C4-2B (cell line): ENCODE measurements around the gene EIF4G1.

Experiments used
- H3K27ac ChIP-seq: fragments of 450-650 bp; 2 replicates; pipeline ENCODE4 v1.5.1; 2017
- CTCF ChIP-seq: fragments of 450-650 bp; conservative IDR thresholded peaks from 2 replicates; pipeline ENCODE4 v1.5.1; 2017; ENCODE audit warnings: mild to moderate bottlenecking
- ZFX ChIP-seq: fragments of 450-650 bp; IDR thresholded peaks from 2 replicates; pipeline ENCODE4 v1.6.1; 2017

Gene EIF4G1

DNA sequence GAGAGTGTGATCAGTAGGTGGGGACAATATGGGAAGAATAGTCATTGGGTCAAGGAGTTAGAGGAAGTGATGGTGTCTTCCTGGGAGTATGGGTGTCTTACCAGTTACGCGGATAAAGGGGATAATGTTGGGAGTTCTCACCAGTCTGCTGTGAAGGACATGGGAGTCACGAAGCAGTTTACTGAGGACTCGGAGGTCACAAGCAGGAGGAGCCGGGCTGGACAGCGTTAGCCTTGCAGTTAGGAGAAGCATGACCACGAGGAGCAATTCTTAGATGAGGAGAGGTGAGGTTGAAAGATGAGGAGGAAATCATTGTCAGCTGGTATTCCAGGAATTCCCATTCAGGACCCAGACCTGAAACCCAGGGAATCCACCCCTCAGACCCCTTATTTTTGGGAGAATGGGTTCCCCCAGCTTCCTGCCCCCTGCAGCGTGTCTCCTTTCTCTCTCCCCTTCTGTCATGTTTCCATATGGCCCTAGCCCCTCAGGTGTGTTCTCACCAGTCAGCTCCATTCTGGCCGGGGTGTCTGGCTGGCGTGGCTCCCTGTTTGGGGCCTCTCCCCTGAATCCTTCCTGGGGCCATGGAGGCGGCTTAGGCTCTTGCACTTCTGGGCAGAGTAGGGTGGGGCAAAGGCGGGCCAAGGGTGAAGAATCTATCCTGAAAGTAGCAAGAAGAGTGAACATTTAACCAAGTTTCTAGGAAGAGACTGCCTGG lies 61.5 kb downstream of the EIF4G1 start:
- TF ChIP-seq CTCF (no peak), ZFX (no peak)
- no peak overlapping the region for H3K27ac ChIP-seq

- TF ChIP-seq CTCF (no peak), ZFX (no peak)
Observed at GRCh38 chr3:184377374-184377773, 63.0 kb downstream of the EIF4G1 start.

GRCh38 chr3:184377882-184378445 lies 63.6 kb downstream of the EIF4G1 start, which contains the start of gene THPO:
TSS of gene THPO (minus strand) at chr3:184378207. CDS start at chr3:184376259, 1,948 bp downstream.
- no peak within 1 kb of the TSS for H3K27ac ChIP-seq
- no peak for TF ChIP-seq CTCF
- TF ChIP-seq ZFX, result no peak

More at GRCh38 chr3:184377374-184377773, 63.0 kb downstream of the EIF4G1 start:
- no peak overlapping the region for H3K27ac ChIP-seq

- H3K27ac ChIP-seq, result no peak overlapping the region
- no peak for TF ChIP-seq ZFX
- TF ChIP-seq CTCF, result no peak
Observed at GRCh38 chr3:184378651-184379357, 64.4 kb downstream of the EIF4G1 start.

GRCh38 chr3:184379358-184380184 lies 65.2 kb downstream of the EIF4G1 start, which contains the start of gene CHRD:
TSS of gene CHRD (plus strand) at chr3:184380054. CDS start at chr3:184380319, 265 bp downstream.
- H3K27ac ChIP-seq, result no peak within 1 kb of the TSS
- no peak for TF ChIP-seq CTCF
- TF ChIP-seq ZFX, result no peak

DNA sequence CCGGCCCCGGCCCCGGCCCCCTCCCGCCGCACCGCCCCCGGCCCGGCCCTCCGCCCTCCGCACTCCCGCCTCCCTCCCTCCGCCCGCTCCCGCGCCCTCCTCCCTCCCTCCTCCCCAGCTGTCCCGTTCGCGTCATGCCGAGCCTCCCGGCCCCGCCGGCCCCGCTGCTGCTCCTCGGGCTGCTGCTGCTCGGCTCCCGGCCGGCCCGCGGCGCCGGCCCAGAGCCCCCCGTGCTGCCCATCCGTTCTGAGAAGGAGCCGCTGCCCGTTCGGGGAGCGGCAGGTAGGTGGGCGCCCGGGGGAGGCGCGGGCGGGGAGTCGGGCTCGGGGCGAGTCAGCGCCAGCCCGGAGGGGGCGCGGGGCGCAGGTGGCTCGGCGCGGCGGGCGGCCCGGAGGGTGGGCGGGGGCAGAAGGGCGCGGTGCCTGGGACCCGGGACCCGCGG lies 65.8 kb downstream of the EIF4G1 start:
- no peak overlapping the region for H3K27ac ChIP-seq
- TF ChIP-seq ZFX, result no peak
- no peak for TF ChIP-seq CTCF
